OCI-LY1 (cell line): Measurements from ENCODE around the gene TM2D3.

ENCODE experiments used
- H2AFZ ChIP-seq: fragments of 200-600 bp; sonication (generic), shearing (Covaris generic); 2 replicates; pipeline ENCODE4 v1.6.0; 2014; ENCODE audit warnings: antibody characterized with exemption, mild to moderate bottlenecking, low read length
- H3F3A ChIP-seq: fragments of 200-600 bp; sonication (generic), shearing (Covaris generic); 2 replicates; pipeline ENCODE4 v1.6.0; 2014; ENCODE audit warnings: mild to moderate bottlenecking, antibody characterized with exemption, low read length, moderate library complexity; ENCODE audit not compliant: insufficient read depth
- H3K27ac ChIP-seq: fragments of 200-600 bp; sonication (generic); 2 replicates; pipeline ENCODE4 v1.5.1; 2014; ENCODE audit warnings: low read length, mixed run types, mild to moderate bottlenecking, low read depth; ENCODE audit not compliant: poor library complexity, severe bottlenecking
- H3K27me3 ChIP-seq: fragments of 200-600 bp; sonication (generic); 2 replicates; pipeline ENCODE4 v1.6.0; 2014; ENCODE audit warnings: antibody characterized with exemption, mild to moderate bottlenecking, low read length, moderate library complexity; ENCODE audit not compliant: insufficient read depth
- H3K36me3 ChIP-seq: fragments of 200-600 bp; sonication (generic); 2 replicates; pipeline ENCODE4 v1.6.1; 2014; ENCODE audit warnings: mild to moderate bottlenecking, antibody characterized with exemption, low read length, moderate library complexity, mixed read lengths; ENCODE audit not compliant: insufficient read depth
- H3K4me1 ChIP-seq: fragments of 200-600 bp; sonication (generic); 2 replicates; pipeline ENCODE4 v1.5.1; 2014; ENCODE audit warnings: mild to moderate bottlenecking, low read length, moderate library complexity; ENCODE audit not compliant: insufficient read depth, severe bottlenecking
- H3K4me2 ChIP-seq: fragments of 200-600 bp; sonication (generic), shearing (Covaris generic); 2 replicates; pipeline ENCODE4 v1.6.1; 2014; ENCODE audit warnings: low read length
- H3K4me3 ChIP-seq: fragments of 200-600 bp; sonication (generic); 2 replicates; pipeline ENCODE4 v1.5.1; 2014; ENCODE audit warnings: low read length, low read depth, mild to moderate bottlenecking, mixed read lengths; ENCODE audit not compliant: poor library complexity, severe bottlenecking
- H3K79me2 ChIP-seq: fragments of 200-600 bp; shearing (Covaris generic); 2 replicates; pipeline ENCODE4 v1.6.1; 2016; ENCODE audit warnings: mixed run types, low read length, mixed read lengths; ENCODE audit not compliant: insufficient read depth
- H3K9ac ChIP-seq: fragments of 200-600 bp; sonication (generic), shearing (Covaris generic); 2 replicates; pipeline ENCODE4 v1.6.1; 2014; ENCODE audit warnings: mild to moderate bottlenecking, low read length, mixed read lengths
- H3K9me2 ChIP-seq: fragments of 200-600 bp; sonication (generic), shearing (Covaris generic); 2 replicates; pipeline ENCODE4 v1.6.1; 2014; ENCODE audit warnings: low read depth, mild to moderate bottlenecking, low read length, mixed read lengths
- H3K9me3 ChIP-seq: fragments of 200-600 bp; shearing (Covaris generic); 2 replicates; pipeline ENCODE4 v1.6.1; 2014; ENCODE audit warnings: low read length, mixed read lengths
- H4K20me1 ChIP-seq: fragments of 200-600 bp; sonication (generic), shearing (Covaris generic); 2 replicates; pipeline ENCODE4 v1.6.0; 2016; ENCODE audit warnings: mild to moderate bottlenecking, low read length; ENCODE audit not compliant: insufficient read depth
- CTCF ChIP-seq: fragments of 200-600 bp; sonication (generic), shearing (Covaris generic); IDR thresholded peaks from 2 replicates; pipeline ENCODE4 v1.5.1; 2017; ENCODE audit warnings: mild to moderate bottlenecking, antibody characterized with exemption, low read length, moderate library complexity, mixed read lengths
- EZH2 ChIP-seq: fragments of 200-600 bp; sonication (generic), shearing (Covaris generic); IDR thresholded peaks from 2 replicates; pipeline ENCODE4 v1.8.0; 2017; ENCODE audit warnings: borderline replicate concordance, mixed run types, mild to moderate bottlenecking, antibody characterized with exemption, low read length, moderate library complexity, mixed read lengths

TM2D3 gene

GRCh38 chr15:101662203-101662602 lies 10.0 kb upstream of the TM2D3 start:
- TF ChIP-seq EZH2 (no peak), CTCF (no peak)
- Histone ChIP-seq H3K9ac (no peak overlapping the region), H3K27ac (no peak overlapping the region), H4K20me1 (no peaks in the 10 kb centered on the region), H3K9me2 (no peaks in the 10 kb centered on the region), H3K4me3 (no peak overlapping the region), H2AFZ (no peak overlapping the region), H3K79me2 (no peaks in the 10 kb centered on the region), H3K4me2 (no peak overlapping the region), H3K36me3 (no peaks in the 10 kb centered on the region), H3K4me1 (no peaks in the 10 kb centered on the region), H3F3A (no peaks in the 10 kb centered on the region; the same call in 1 of the 2 replicates), H3K9me3 (no peaks in the 10 kb centered on the region), H3K27me3 (no peaks in the 10 kb centered on the region)

- Histone ChIP-seq H3F3A (no peaks in the 10 kb centered on the region; the same call in 1 of the 2 replicates), H3K4me1 (no peaks in the 10 kb centered on the region), H3K36me3 (no peaks in the 10 kb centered on the region), H3K9me3 (no peaks in the 10 kb centered on the region), H3K79me2 (no peaks in the 10 kb centered on the region), H3K4me3 (no peak overlapping the region), H3K9ac (no peak overlapping the region), H2AFZ (no peak overlapping the region), H3K27ac (no peak overlapping the region), H3K27me3 (no peaks in the 10 kb centered on the region), H3K9me2 (no peaks in the 10 kb centered on the region), H4K20me1 (no peaks in the 10 kb centered on the region), H3K4me2 (no peak overlapping the region)
- TF ChIP-seq EZH2: no peak
- TF ChIP-seq CTCF: no peak
Observed at GRCh38 chr15:101660005-101660404, 7.8 kb upstream of the TM2D3 start.

- H3K79me2 ChIP-seq: no peaks in the 10 kb centered on the region
- TF ChIP-seq CTCF (no peak), EZH2 (no peak)
- H3K27ac ChIP-seq: no peak overlapping the region
- H3K4me1 ChIP-seq: peaks cover 14% of the 10 kb centered on the region
- H3F3A ChIP-seq: no peaks in the 10 kb centered on the region; the same call in 1 of the 2 replicates
- H3K9me2 ChIP-seq: no peaks in the 10 kb centered on the region
- no peak overlapping the region for H3K9ac ChIP-seq
- H4K20me1 ChIP-seq: no peaks in the 10 kb centered on the region
- H3K4me3 ChIP-seq: no peak overlapping the region
- no peak overlapping the region for H3K4me2 ChIP-seq
- H3K36me3 ChIP-seq: no peaks in the 10 kb centered on the region
- no peaks in the 10 kb centered on the region for H3K9me3 ChIP-seq
- no peaks in the 10 kb centered on the region for H3K27me3 ChIP-seq
- no peak overlapping the region for H2AFZ ChIP-seq
Observed at GRCh38 chr15:101657968-101658784, 6.0 kb upstream of the TM2D3 start.
